ENCODE measurements around the gene ALG14.
"Not testable (repeated sequence)": the region's sequence is repeated elsewhere in the genome, so short reads cannot be mapped to it uniquely, and the experiment has no call there.

ALG14 gene

GRCh38 chr1:94958081-94958480 is 114.7 kb downstream of the ALG14 start:
- in situ Hi-C loops (cut with MboI; ENCODE audit: low sequenced_read_pairs): no loop called here

- in situ Hi-C loops (cut with MboI; ENCODE audit: low sequenced_read_pairs): no loop called here
Measured at GRCh38 chr1:94955767-94956632, 116.8 kb downstream of the ALG14 start.

DNA sequence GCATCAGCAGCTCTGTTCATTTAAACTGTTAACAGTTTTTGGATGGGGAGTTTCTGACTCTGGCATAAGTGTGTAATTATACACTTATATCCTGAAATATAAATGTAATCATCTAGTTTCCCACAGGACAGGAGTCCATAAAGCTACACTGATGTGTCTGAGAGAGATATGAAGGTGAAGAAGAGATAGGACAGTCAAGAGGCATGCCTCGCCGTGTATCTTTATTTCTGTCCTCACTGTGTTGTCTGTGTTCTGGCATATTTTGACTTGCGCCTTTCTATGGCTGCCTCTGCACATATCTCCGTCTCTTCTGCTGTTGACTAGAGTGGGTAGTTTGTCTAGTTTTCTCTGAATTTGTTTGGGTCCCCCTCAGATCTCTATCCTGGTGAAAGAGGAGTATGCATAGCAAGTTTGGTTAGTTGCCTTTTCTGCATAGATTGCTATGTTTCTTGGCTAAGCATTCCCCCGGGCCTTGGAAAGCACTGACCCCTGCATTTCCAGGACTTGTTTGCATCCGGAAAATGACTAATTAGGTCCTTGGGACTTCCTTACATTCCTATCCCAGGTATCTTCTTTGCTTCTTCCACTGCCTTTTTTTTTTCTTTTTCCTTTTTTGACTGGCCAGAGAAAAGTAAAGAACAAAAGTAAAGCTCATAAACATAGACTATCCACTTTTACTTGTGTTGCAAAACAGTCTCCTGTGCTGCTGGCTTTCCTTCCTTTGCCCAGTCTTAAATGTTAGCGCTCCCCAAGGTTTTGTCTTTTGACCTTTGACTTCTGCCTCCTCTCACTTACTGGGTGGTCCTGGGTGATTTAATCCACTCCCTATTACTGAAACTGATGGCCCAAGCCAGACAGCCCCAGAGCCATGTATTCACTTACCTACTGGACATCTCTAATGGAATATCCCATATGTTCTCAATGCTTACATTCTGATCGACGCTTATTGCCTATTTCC is 118.2 kb downstream of the ALG14 start:
- in situ Hi-C loops (cut with MboI; ENCODE audit: low sequenced_read_pairs): no loop called here

GRCh38 chr1:94953746-94954145 is 119.0 kb downstream of the ALG14 start:
- in situ Hi-C loops (cut with MboI; ENCODE audit: low sequenced_read_pairs): no loop called here

- in situ Hi-C loops (cut with MboI; ENCODE audit: low sequenced_read_pairs): no loop called here
Measured at GRCh38 chr1:94953107-94953506, 119.6 kb downstream of the ALG14 start.

DNA sequence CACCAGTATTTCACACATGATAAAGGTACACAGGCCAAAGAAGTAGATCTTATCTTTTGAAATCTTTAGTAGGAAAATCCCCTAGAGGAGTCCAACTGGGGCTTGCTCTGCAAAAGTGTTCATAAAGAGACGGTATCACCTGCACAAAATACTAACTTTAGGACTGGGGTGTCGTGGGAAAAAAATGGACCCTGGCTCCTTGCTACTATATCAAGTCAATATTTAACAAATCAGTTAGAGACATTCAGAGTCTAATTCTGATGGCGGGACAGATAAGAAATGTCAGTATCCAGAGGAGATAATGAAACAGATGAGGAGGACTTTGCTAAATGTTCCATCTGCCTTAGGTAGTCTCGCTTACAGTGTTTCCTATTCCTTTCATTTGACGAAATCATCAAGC is 120.2 kb downstream of the ALG14 start:
- in situ Hi-C loops (cut with MboI; ENCODE audit: low sequenced_read_pairs): no loop called here

DNA sequence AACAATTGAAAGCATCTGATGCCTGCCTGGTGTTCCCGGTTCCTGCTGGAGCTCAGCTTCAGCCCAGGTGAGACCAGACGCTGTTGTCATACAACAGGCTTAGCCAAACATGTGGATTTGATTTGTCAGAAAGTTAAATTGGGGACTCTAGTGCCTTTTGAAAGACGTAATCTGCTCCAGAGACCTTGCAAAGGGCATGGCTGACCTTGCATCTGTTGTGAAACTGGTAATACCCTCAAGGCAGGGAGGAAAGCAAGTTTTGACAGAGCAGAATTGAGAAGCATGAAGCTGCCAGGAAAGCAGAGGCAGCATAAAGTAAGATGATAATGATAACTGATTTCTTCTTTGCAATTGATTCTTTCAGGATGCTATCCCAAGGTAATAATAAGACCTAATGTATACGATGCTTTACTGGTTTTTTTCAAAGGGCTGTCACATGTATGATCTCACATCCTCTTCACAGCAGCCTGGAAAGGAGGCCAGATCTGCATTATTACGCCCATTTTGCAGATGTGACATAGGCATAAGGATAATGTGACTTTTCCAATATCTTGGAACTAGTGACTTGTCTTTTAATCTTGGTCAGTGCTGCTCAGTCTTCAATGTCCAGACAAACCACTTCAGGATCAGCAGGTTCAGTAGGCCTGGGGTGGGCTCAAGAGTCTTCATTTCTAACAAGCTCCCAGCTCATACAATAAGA is 121.1 kb downstream of the ALG14 start:
- in situ Hi-C loops (cut with MboI; ENCODE audit: low sequenced_read_pairs): no loop called here

- in situ Hi-C loops (cut with MboI; ENCODE audit: low sequenced_read_pairs): no loop called here
Measured at GRCh38 chr1:94951046-94951445, 121.7 kb downstream of the ALG14 start.

- in situ Hi-C loops (cut with MboI; ENCODE audit: low sequenced_read_pairs): no loop called here
Measured at GRCh38 chr1:94949681-94950661, 122.8 kb downstream of the ALG14 start.

- in situ Hi-C loops (cut with MboI; ENCODE audit: low sequenced_read_pairs): no loop called here
Measured at GRCh38 chr1:94947437-94947836, 125.3 kb downstream of the ALG14 start.

GRCh38 chr1:94946886-94947285 is 125.9 kb downstream of the ALG14 start:
- in situ Hi-C loops (cut with MboI; ENCODE audit: low sequenced_read_pairs): no loop called here

GRCh38 chr1:94942171-94943128 is 130.3 kb downstream of the ALG14 start:
- in situ Hi-C loops (cut with MboI; ENCODE audit: low sequenced_read_pairs): no loop called here

DNA sequence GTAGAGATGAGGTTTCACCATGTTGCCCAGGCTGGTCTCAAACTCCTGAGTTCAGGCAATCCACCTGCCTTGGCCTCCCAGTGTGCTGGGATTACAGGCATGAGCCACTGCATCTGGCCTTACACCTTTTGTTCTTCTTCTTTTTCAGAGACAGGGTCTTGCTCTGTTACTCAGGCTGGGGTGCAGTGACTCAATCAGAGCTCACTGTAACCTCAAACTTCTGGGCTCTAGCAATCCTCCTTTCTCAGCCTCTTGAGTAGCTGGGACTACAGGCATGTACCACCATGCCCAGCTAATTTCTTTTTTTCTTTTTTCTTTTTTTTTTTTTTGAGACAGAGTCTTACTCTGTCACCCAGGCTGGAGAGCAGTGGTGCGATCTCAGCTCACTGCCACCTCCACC is 131.3 kb downstream of the ALG14 start:
- in situ Hi-C loops (cut with MboI; ENCODE audit: low sequenced_read_pairs): not testable (repeated sequence)

- in situ Hi-C loops (cut with MboI; ENCODE audit: low sequenced_read_pairs): no loop called here
Measured at GRCh38 chr1:94940738-94941137, 132.0 kb downstream of the ALG14 start.

DNA sequence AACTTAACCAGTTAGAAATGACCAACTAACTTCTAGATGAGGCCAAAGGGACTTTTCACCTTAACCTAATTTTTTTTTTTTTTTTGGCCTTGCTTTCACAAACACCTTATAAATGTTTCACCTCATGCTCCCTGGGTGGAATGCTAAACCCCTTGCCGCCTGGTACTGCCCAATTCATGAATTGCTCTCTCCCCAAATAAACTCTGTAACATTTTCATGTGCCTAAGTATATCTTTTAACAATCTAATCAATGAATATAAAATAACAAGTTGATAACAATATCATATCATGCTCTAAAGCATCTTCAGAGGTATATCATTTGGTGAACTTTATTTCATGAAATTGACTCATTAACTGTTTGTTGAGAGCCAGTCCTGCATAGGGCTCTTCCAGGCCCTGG is 134.9 kb downstream of the ALG14 start:
- in situ Hi-C loops (cut with MboI; ENCODE audit: low sequenced_read_pairs): no loop called here

DNA sequence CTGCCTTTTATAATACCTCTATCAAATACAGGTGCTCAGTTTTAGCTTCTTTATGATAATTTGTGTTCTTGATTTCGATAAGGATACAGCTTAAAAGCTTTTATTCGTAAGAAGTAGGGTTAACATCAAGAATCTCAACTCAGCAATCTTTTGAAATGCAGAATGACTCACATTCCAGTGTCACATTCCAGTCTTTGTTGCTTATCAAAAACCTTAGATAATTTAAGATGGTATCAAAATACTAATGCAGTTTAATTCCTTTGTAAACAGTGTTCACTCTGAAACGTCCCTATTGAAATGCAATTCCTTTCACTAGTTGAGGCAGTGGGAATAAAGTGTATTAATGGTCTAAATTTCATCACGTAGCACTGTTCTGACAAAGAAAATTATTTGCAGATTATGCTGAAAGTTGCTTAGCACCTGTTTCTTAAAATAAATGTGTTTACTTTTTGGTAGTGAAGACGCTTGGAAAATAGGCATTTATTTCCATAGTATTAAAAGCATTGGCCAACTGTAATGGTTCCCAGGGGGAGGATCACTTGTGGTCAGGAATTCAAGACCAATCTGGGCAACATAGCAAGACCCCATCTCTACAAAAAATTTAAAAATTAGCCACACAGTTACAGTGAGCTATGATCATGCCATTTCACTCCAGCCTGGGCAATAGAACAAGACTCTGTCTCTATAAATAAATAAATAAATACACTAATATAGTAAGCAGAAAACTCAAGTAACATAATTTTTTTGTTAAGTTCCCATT is 135.7 kb downstream of the ALG14 start:
- in situ Hi-C loops (cut with MboI; ENCODE audit: low sequenced_read_pairs): no loop called here

GRCh38 chr1:94935476-94935875 is 137.3 kb downstream of the ALG14 start:
- in situ Hi-C loops (cut with MboI; ENCODE audit: low sequenced_read_pairs): no loop called here

DNA sequence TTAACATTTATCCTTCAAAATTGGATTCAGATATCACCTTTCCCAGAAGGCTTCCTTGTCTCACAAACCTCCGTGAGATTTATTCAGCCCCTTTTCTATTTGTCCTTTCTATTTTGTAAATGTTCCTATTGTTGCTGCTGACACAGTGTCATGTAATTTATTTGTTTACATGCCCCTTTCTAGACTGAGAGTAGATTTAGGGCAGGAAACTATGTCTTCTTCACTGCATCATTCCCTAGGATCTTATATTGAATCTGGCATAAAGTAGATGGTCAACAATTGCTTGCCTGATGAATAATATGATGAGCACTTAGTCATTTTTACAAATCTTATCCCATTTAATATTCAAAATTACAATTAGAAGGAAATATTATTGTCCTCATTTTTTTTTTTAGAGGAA is 137.7 kb downstream of the ALG14 start:
- in situ Hi-C loops (cut with MboI; ENCODE audit: low sequenced_read_pairs): no loop called here
